HG03196 (cell line): ENCODE data around the gene SLIT3.

ENCODE experiments used
- ATAC-seq: cut with Tn5 transposase; IDR thresholded peaks from one replicate; pipeline ENCODE4 v1.9.1; 2021; ENCODE audit not compliant: unreplicated experiment

Gene SLIT3

DNA sequence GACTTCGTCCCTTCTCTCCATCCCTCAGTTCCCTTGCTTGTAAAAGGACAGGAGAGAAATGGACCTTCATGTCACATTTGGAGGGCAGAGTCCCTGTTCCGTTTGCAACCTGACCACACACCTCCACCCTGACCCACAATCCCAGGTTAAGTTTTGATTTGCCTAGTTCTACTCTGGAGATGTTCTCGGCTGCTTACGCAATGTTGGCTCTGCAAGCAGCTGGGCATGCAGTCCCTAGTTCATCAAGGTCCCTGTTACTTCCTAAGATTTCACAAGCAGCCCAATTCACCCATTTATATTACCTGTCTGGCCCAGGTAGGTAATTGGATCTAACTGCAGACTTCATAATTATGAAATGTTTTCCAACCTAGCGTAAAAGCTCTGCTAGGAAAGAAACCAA lies 28.8 kb downstream of the SLIT3 start:
- ATAC-seq, result no peak

DNA sequence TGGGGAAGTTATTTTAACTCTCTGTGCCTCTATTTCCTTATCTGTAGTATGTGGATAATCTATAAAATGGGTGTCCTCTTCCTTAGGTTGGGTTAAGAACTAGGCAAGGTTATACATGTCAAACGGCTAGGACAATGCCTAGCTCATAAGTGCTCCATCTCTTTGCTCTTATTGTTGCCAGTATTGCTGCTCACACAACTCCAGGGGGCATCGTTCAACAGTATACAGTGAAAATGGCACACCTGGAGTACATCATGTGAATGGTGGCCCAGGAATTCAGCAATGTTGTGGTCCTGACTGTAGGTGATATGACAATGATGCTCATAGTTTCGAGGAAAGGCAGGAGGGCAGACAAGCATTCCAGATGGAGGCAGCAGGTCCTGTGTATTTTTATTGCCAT lies 30.1 kb downstream of the SLIT3 start:
- no peak for ATAC-seq

DNA sequence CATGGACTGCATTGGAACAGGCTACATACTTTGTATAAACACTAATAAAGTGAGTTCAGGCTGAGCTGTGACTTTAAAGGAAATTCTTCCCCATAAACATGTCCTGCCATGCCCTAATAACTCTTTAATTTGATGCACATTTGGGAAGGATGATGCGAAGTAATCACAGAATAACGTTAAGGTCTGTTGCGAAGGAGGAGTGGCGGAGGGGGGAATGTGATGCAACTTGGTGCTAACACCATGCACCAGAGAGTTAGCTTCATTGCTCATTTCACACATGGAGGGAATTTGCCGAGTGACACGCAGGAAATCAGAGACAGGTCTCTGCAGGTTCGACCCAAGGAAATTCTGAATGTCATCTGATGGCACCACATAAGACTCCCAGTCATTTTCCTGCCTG lies 32.9 kb downstream of the SLIT3 start:
- no peak for ATAC-seq

DNA sequence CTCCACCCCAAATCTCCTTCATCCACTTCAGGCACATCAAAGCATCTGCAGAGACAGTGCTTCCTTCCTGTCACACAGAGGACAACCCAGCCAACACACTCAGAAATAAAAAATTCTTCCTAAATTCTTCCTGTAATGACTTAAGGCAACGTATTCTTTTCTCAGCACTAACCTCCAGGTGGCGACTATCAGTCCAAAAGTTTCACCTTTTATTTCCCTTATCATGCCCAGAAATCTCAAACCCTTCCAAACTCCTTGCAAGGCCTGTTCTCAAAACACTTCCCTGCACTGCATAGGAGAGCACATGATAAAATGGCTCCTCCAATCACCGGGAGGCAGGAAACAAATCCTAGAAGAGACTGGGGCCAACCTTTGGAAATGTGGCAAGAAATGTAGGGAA lies 35.1 kb downstream of the SLIT3 start:
- no peak for ATAC-seq

- no peak for ATAC-seq
Measured at GRCh38 chr5:169263591-169263990, 37.3 kb downstream of the SLIT3 start.

DNA sequence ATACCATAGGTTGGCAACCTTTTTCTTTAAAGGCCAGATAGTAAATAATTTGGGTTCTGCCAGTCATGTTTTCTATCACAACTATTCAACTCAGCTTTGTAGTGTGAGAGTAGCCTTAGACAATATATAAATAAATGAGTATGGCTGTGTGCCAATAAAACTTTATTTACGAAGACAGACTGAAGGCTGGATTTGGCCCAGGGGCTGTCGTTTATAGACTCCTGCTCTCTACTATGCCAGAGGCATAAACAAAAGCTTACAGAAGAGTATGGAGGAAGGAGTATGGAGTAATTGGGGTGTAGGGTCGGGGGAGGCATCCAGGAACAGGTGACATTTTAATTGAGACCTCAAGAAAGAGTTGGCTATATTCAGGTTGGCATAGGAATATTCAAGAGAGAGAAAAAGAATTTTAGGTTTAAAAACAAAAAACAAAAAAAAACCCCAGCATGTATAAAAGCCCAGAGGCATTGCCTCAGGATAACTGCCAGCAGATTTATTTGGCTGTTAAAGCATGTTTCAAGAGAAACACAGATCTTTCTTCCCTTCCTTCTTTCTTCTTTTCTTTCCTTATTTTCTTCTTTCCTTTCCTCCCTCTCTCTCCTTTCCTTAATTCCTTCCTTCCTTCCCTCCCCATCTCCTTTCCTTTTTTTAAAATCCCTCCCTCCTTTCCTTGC lies 39.9 kb downstream of the SLIT3 start:
- ATAC-seq, result no peak

GRCh38 chr5:169258372-169259000 lies 42.5 kb downstream of the SLIT3 start:
- ATAC-seq, result no peak

DNA sequence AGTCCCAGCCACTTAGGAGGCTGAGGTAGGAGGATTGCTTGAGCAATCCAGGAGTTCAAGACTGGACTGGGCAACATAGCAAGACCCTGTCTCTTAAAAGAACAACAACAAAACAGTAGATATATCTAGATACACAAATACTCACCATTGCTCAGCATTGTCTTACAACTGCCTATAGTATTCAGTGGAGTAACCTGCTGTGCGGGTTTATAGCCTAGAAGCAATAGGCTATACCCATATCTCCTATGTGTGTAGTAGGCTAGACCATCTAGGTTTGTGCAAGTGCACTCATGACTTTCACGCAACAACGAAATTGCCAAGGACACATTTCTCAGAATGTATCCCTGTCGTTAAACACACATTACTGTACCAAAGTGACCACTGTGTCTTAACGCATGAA lies 44.7 kb downstream of the SLIT3 start:
- no peak for ATAC-seq

- no peak for ATAC-seq
Measured at GRCh38 chr5:169253071-169253470, 47.9 kb downstream of the SLIT3 start.

- ATAC-seq, result no peak
Measured at GRCh38 chr5:169251333-169252084, 49.4 kb downstream of the SLIT3 start.

- ATAC-seq, result no peak
Measured at GRCh38 chr5:169250887-169251286, 50.1 kb downstream of the SLIT3 start.

DNA sequence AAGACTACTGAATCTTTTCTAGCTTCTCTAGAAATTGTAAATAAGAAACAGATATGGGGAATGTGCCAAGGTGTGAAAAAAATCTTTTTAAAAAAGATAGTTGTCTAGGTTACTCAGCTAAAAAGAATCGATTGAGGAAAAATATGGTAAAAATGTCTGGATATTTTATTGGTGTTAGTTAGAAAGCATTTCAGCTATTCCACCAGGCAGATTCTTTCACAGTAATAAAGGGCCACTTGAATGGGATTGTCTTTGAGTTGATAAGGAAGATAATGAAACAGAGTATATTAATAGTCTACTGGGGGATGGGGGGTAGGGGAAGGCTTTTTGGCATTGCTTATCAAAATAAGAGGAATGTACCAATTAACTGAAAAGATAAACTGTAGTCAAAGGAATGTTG lies 51.9 kb downstream of the SLIT3 start:
- no peak for ATAC-seq

GRCh38 chr5:169248550-169248949 lies 52.4 kb downstream of the SLIT3 start:
- ATAC-seq, result no peak

DNA sequence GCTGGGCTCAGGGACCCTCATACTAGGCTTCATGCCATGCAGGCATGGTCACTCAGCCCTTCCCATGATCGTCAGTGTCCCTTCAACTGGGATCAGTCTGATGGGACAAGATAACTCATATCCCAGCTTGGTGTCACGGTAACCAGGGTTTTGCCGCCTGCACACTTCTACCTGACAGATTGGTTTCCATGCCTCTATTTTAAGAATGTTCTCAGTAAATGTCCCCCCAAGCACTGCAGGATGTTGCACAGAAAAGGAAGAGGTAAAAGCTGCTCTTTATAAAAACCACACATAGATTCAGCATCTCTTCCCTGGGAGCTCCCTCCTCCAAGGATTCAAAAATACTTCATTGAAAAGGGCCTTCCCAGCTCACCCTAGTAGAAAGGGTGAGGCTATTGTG lies 56.1 kb downstream of the SLIT3 start:
- ATAC-seq, result no peak

DNA sequence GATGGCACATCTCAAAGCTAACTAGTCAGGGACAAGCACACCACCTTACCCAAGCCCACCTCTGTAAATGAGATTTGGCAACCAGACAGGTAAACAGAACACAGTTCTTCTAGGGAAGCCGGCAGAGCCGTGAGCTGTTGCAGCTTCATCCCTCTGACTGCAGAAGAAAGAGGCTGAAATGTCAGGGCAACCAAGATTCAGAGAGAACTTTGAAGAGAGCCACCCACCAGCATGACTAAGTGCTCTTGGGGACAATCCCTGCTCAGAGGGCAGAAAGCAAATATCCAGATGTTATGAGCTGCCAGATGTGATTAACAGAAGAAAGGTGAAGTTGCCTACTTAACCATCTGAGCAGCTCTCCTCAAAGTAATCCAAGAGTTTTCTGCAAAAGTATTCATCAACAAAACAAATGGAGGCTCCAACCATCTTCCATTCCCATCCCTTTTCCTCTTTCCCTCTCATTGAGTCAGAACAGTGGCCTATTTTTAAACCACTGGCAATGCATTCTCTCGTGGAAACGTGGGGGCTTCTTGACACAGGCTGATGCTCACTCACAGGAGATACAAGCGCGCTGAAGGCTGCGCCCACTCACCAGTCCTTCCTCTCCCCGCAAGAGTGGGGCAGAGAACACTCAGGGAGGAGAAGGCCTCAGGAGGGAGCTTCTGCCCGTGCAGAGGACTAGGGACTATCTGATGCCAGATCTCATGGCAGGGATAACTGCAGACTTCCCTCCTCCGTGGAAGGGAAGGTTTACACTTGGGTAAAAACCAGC lies 57.1 kb downstream of the SLIT3 start:
- no peak for ATAC-seq

DNA sequence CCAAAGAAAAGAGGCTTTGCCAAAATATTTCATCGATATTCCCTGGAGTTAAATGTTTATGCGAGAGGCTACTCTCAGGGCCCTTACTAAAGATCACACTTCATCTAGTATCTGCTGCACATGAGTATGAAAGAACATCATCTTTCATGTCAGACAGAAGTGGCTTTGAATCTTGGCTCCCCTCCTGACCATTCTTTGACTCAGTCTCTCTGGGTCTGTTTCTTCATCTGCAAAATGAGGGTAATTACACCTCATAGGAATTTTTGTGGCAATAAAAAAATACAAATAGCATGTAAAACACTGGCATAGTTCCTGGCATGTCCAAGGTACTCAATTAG lies 58.1 kb downstream of the SLIT3 start:
- no peak for ATAC-seq

GRCh38 chr5:169242175-169242848 lies 58.6 kb downstream of the SLIT3 start:
- ATAC-seq, result no peak

- no peak for ATAC-seq
Measured at GRCh38 chr5:169229342-169229892, 71.5 kb downstream of the SLIT3 start.

DNA sequence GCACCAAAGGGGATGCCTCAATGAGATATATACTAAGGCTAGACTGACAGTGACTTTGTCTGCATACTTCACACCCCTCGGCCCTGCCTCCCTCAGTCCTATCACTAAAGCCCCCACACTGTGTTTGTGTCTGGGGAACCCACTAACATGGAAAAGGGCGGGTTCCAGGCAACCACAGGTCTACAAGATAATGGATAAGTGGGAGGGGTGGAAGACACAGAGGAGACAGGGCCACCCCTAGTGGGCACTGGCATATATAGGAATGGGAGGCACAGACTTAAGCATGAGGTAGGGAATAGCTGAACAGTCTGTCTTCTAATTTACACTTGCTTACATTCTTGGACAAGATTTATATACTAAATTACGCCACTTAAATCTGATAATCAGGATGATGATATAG lies 74.0 kb downstream of the SLIT3 start:
- ATAC-seq, result no peak

GRCh38 chr5:169225830-169226356 lies 75.0 kb downstream of the SLIT3 start:
- no peak for ATAC-seq

- ATAC-seq, result no peak
Measured at GRCh38 chr5:169223595-169223953, 77.4 kb downstream of the SLIT3 start.
